GM12878 (cell line): ENCODE data around the gene TIMP4. TPM values are rescaled to one million over a fixed set of nuclear protein-coding genes. Genes with fewer than 3 reads are reported as not detected.

Experiments used
- CREM ChIP-seq: IDR thresholded peaks from 2 replicates; pipeline ENCODE4 v1.6.1; 2014; ENCODE audit warnings: antibody characterized with exemption, low read depth
- HDAC2 ChIP-seq: fragments of 200-600 bp; sonication (generic); IDR thresholded peaks from 2 replicates; pipeline ENCODE4 v1.6.1; 2017
- MXI1 ChIP-seq: fragments of 150-350 bp; IDR thresholded peaks from 2 replicates; pipeline ENCODE4 v1.6.1; 2011; ENCODE audit warnings: low read depth, mild to moderate bottlenecking, inconsistent platforms, low read length, improper control_type of control experiment
- NBN ChIP-seq: fragments of 450-650 bp; IDR thresholded peaks from 2 replicates; pipeline ENCODE4 v1.6.1; 2016
- NFXL1 ChIP-seq: fragments of 450-650 bp; IDR thresholded peaks from 2 replicates; pipeline ENCODE4 v1.6.1; 2017; ENCODE audit warnings: antibody characterized with exemption, mild to moderate bottlenecking, borderline replicate concordance
- NR2F1 ChIP-seq: fragments of 450-650 bp; conservative IDR thresholded peaks from 2 replicates; pipeline ENCODE4 v1.6.1; 2017; ENCODE audit warnings: mild to moderate bottlenecking
- PML ChIP-seq: IDR thresholded peaks from 2 replicates; pipeline ENCODE4 v1.6.1; 2012; ENCODE audit warnings: low read length, inconsistent platforms
- POLR2AphosphoS2 ChIP-seq: IDR thresholded peaks from 2 replicates; pipeline ENCODE4 v1.6.1; 2011; ENCODE audit warnings: low read depth, mild to moderate bottlenecking, low read length, improper control_type of control experiment, moderate library complexity
- SIN3A ChIP-seq: IDR thresholded peaks from 2 replicates; pipeline ENCODE4 v1.6.1; 2012; ENCODE audit warnings: low read depth, low read length, improper control_type of control experiment
- SMARCA5 ChIP-seq: fragments of 450-650 bp; IDR thresholded peaks from 2 replicates; pipeline ENCODE4 v1.6.1; 2017; ENCODE audit warnings: mild to moderate bottlenecking
- SMC3 ChIP-seq: IDR thresholded peaks from 2 replicates; pipeline ENCODE4 v1.6.1; 2011; ENCODE audit warnings: low read length, improper control_type of control experiment, borderline replicate concordance
- SREBF1 ChIP-seq: IDR thresholded peaks from 2 replicates; pipeline ENCODE4 v1.6.1; 2012; ENCODE audit warnings: mild to moderate bottlenecking, low read length
- STAT3 ChIP-seq: IDR thresholded peaks from 2 replicates; pipeline ENCODE4 v1.6.1; 2011; ENCODE audit warnings: low read depth, low read length, improper control_type of control experiment
- TBL1XR1 ChIP-seq: IDR thresholded peaks from 2 replicates; pipeline ENCODE4 v1.6.1; 2012; ENCODE audit warnings: low read depth, low read length, improper control_type of control experiment
- TCF7 ChIP-seq: IDR thresholded peaks from 2 replicates; pipeline ENCODE4 v1.6.1; 2014; ENCODE audit warnings: antibody characterized with exemption, borderline replicate concordance
- ZBTB40 ChIP-seq: fragments of 450-650 bp; IDR thresholded peaks from 2 replicates; pipeline ENCODE4 v1.6.1; 2016; ENCODE audit warnings: mild to moderate bottlenecking, moderate library complexity, borderline replicate concordance
- ZNF384 ChIP-seq: IDR thresholded peaks from 2 replicates; pipeline ENCODE4 v1.6.1; 2012; ENCODE audit warnings: low read depth, mild to moderate bottlenecking, low read length, improper control_type of control experiment, borderline replicate concordance
- ZNF687 ChIP-seq: fragments of 450-650 bp; IDR thresholded peaks from 2 replicates; pipeline ENCODE4 v1.6.1; 2017; ENCODE audit warnings: mild to moderate bottlenecking, moderate library complexity
- polyA plus RNA-seq, 11 experiments: library from polyadenylated mRNA; depleted of rRNA in 4 of 11; unstranded in 6 of 11; stranded (reverse) in 5 of 11; fragments of >200 nt; fragmentation: Nextera tagmentation in 4 of 11; fragmentation: Illumina TruSeq in 1 of 11; extraction: Ambion mirVana in 4 of 11; extraction: Trizol in 1 of 11; gene quantifications; 1 replicate in 1 of 11; 2 replicates in 10 of 11; pipeline versions ENCODE4 v1.2.1 to v1.2.3, GENCODE V29; 2011 to 2016; ENCODE audit warnings: inconsistent platforms in 2 of 11, missing spikeins in 2 of 11, low read depth in 1 of 11
- total RNA-seq, 4 experiments: library from RNA; depleted of rRNA in 3 of 4; stranded (reverse); fragments of >200 nt in 3 of 4; fragmentation: Illumina TruSeq in 1 of 4; extraction: Trizol in 1 of 4; gene quantifications; 2 replicates each; pipeline versions ENCODE4 v1.2.1 to v1.2.3, GENCODE V29; 2013 to 2021
- TF ChIP-seq, protein P1 (sequence below): IDR thresholded peaks from 2 replicates; pipeline ENCODE4 v1.6.1; 2012; ENCODE audit warnings: low read depth, low read length, improper control_type of control experiment
- TF ChIP-seq, protein P2 (sequence below): IDR thresholded peaks from 2 replicates; pipeline ENCODE4 v1.6.1; 2011; ENCODE audit warnings: borderline replicate concordance, low read depth, mild to moderate bottlenecking, moderate library complexity, low read length; ENCODE audit not compliant: insufficient read depth, poor library complexity, severe bottlenecking
- TF ChIP-seq, protein P3 (sequence below): IDR thresholded peaks from 2 replicates; pipeline ENCODE4 v1.6.1; 2012; ENCODE audit warnings: low read depth, low read length, improper control_type of control experiment

The TIMP4 gene
- total and polyA plus RNA-seq, 10 of the 15 experiments (the other 5 are each of a cell fraction or from before 2014, with no cell fraction given) = 0.07 TPM; not detected in 9

- TF ChIP-seq ZBTB40 (no peak), MXI1 (no peak), NR2F1 (peak; percentile 87), SREBF1 (no peak), ZNF687 (no peak), SMC3 (no peak), PML (no peak), STAT3 (no peak), POLR2AphosphoS2 (no peak), NBN (0 out of 2 replicates have a peak, but pooled peaks have one; percentile 16), TCF7 (0 out of 2 replicates have a peak, but pooled peaks have one; percentile 21), ZNF384 (no peak), CREM (peak; percentile 91), TBL1XR1 (peak; percentile 62; the same call in 1 of the 2 replicates), NFXL1 (no peak), SMARCA5 (no peak), HDAC2 (no peak), SIN3A (no peak)
- TF ChIP-seq, protein P1, sequence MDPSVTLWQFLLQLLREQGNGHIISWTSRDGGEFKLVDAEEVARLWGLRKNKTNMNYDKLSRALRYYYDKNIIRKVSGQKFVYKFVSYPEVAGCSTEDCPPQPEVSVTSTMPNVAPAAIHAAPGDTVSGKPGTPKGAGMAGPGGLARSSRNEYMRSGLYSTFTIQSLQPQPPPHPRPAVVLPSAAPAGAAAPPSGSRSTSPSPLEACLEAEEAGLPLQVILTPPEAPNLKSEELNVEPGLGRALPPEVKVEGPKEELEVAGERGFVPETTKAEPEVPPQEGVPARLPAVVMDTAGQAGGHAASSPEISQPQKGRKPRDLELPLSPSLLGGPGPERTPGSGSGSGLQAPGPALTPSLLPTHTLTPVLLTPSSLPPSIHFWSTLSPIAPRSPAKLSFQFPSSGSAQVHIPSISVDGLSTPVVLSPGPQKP = no peak
- TF ChIP-seq, protein P2, sequence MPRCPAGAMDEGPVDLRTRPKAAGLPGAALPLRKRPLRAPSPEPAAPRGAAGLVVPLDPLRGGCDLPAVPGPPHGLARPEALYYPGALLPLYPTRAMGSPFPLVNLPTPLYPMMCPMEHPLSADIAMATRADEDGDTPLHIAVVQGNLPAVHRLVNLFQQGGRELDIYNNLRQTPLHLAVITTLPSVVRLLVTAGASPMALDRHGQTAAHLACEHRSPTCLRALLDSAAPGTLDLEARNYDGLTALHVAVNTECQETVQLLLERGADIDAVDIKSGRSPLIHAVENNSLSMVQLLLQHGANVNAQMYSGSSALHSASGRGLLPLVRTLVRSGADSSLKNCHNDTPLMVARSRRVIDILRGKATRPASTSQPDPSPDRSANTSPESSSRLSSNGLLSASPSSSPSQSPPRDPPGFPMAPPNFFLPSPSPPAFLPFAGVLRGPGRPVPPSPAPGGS = peak; percentile 75
- TF ChIP-seq, protein P3, sequence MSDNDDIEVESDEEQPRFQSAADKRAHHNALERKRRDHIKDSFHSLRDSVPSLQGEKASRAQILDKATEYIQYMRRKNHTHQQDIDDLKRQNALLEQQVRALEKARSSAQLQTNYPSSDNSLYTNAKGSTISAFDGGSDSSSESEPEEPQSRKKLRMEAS = no peak
Measured at GRCh38 chr3:12193485-12194165, 34.9 kb upstream of the TIMP4 start (continued).
